Right atrium auricular region (tissue), 2 donors: ENCODE measurements around the gene KRTAP4-2. TPM values are rescaled to one million over a fixed set of nuclear protein-coding genes. Genes with fewer than 3 reads are reported as not detected.
"Not testable (repeated sequence)": the region's sequence is repeated elsewhere in the genome, so short reads cannot be mapped to it uniquely, and the experiment has no call there.

Source experiments
- DNase-seq: peaks from one replicate; pipeline ENCODE4 v3.0.0-alpha.2; 2019; ENCODE audit warnings: low spot score
- H3K27ac ChIP-seq, 2 donors: fragments of 200-600 bp; sonication (generic); 1 replicate in 1 of 2; 2 replicates in 1 of 2; pipeline ENCODE4 v1.5.1; 2016 to 2019
- H3K27me3 ChIP-seq, 2 donors: fragments of 200-600 bp; sonication (generic); one replicate each; pipeline versions ENCODE4 v1.5.1 to v1.6.0; 2017 to 2019
- H3K36me3 ChIP-seq: fragments of 200-600 bp; sonication (generic); one replicate; pipeline ENCODE4 v1.5.1; 2016
- H3K4me1 ChIP-seq, 2 donors: fragments of 200-600 bp; sonication (generic); one replicate each; pipeline versions ENCODE4 v1.5.1 to v1.6.0; 2017 to 2019
- H3K4me3 ChIP-seq, 2 donors: fragments of 200-600 bp; sonication (generic); 1 replicate in 1 of 2; 2 replicates in 1 of 2; pipeline ENCODE4 v1.5.1; 2017 to 2019; ENCODE audit warnings: mild to moderate bottlenecking in 1 of 2, moderate library complexity in 1 of 2
- H3K9me3 ChIP-seq, 2 donors: fragments of 200-600 bp; sonication (generic); one replicate each; pipeline ENCODE4 v1.5.1; 2019
- CTCF ChIP-seq, 2 donors: fragments of 200-600 bp; sonication (generic); IDR thresholded peaks; one replicate each; pipeline ENCODE4 v1.5.1; 2019; ENCODE audit warnings: antibody characterized with exemption in 2 of 2
- total RNA-seq, 2 donors: library from RNA; depleted of rRNA; stranded (reverse); fragments of >200 nt; gene quantifications; one replicate each; pipeline ENCODE4 v1.1.0, GENCODE V29; 2016

KRTAP4-2 gene
- total RNA-seq, 2 donors from 2014 or later: not detected

GRCh38 chr17:41145261-41145660 is 32.8 kb downstream of the KRTAP4-2 start:
- no peaks in the 10 kb centered on the region for H3K36me3 ChIP-seq
- TF ChIP-seq CTCF (IDR thresholded peaks at IDR 0.05): no peak
- H3K27ac ChIP-seq: no peak overlapping the region
- H3K27me3 ChIP-seq: no peaks in the 10 kb centered on the region
- H3K4me1 ChIP-seq: no peaks in the 10 kb centered on the region
- no peak for DNase-seq
- peaks cover 0 to 13% of the 10 kb centered on the region in 2 donors for H3K9me3 ChIP-seq
- H3K4me3 ChIP-seq: no peak overlapping the region

GRCh38 chr17:41144846-41145245 is 33.2 kb downstream of the KRTAP4-2 start:
- Histone ChIP-seq H3K27me3 (no peaks in the 10 kb centered on the region), H3K36me3 (no peaks in the 10 kb centered on the region), H3K4me1 (no peaks in the 10 kb centered on the region), H3K4me3 (no peak overlapping the region), H3K9me3 (peaks cover 0 to 13% of the 10 kb centered on the region in 2 donors), H3K27ac (no peak overlapping the region)
- no peak for DNase-seq
- TF ChIP-seq CTCF (IDR thresholded peaks at IDR 0.05): no peak

GRCh38 chr17:41141361-41141760 is 36.7 kb downstream of the KRTAP4-2 start:
- Histone ChIP-seq H3K9me3 (peaks cover 0 to 13% of the 10 kb centered on the region in 2 donors), H3K4me1 (no peaks in the 10 kb centered on the region), H3K36me3 (no peaks in the 10 kb centered on the region), H3K4me3 (no peak overlapping the region), H3K27ac (no peak overlapping the region), H3K27me3 (no peaks in the 10 kb centered on the region)
- no peak for TF ChIP-seq CTCF (IDR thresholded peaks at IDR 0.05)
- DNase-seq: no peak

- no peak for DNase-seq
- H3K27ac ChIP-seq: no peak within 1 kb of the TSS
- no peak within 1 kb of the TSS for H3K4me3 ChIP-seq
- H3K36me3 ChIP-seq: no peaks in the 10 kb centered on the region
- no peak for TF ChIP-seq CTCF (IDR thresholded peaks at IDR 0.05)
- H3K9me3 ChIP-seq: peaks cover 0 to 13% of the 10 kb centered on the region in 2 donors
- no peaks in the 10 kb centered on the region for H3K27me3 ChIP-seq
- no peaks in the 10 kb centered on the region for H3K4me1 ChIP-seq
Observed at GRCh38 chr17:41140360-41141131, 37.5 kb downstream of the KRTAP4-2 start, which contains the start of gene KRTAP4-6. TSS of gene KRTAP4-6 (minus strand) at chr17:41140544. CDS start at chr17:41140487, 57 bp downstream.

GRCh38 chr17:41139865-41140264 is 38.2 kb downstream of the KRTAP4-2 start:
- not testable (repeated sequence) for DNase-seq, H3K27ac ChIP-seq, H3K36me3 ChIP-seq, H3K4me3 ChIP-seq, H3K27me3 ChIP-seq, H3K4me1 ChIP-seq
- H3K9me3 ChIP-seq: peaks cover 0 to 13% of the 10 kb centered on the region in 2 donors

- H3K27me3 ChIP-seq: no peaks in the 10 kb centered on the region
- H3K27ac ChIP-seq: no peak overlapping the region
- no peak for TF ChIP-seq CTCF (IDR thresholded peaks at IDR 0.05)
- no peaks in the 10 kb centered on the region for H3K36me3 ChIP-seq
- H3K4me3 ChIP-seq: no peak overlapping the region
- H3K9me3 ChIP-seq: no peaks in the 10 kb centered on the region
- DNase-seq: no peak
- no peaks in the 10 kb centered on the region for H3K4me1 ChIP-seq
Observed at GRCh38 chr17:41133880-41134735, 43.9 kb downstream of the KRTAP4-2 start.
